HepG2 (cell line): ENCODE results near the gene ACAT1.

ENCODE experiments used
- BRCA1 ChIP-seq: sonication (generic); formaldehyde crosslinking; IDR thresholded peaks from 2 replicates; pipeline ENCODE4 v1.4.0; 2020; ENCODE audit warnings: missing genetic modification reagents
- ETV6 ChIP-seq: sonication (generic); formaldehyde crosslinking; conservative IDR thresholded peaks from 2 replicates; pipeline ENCODE4 v1.4.0; 2020; ENCODE audit warnings: missing genetic modification reagents
- GFI1 ChIP-seq: sonication (generic); formaldehyde crosslinking; IDR thresholded peaks from 2 replicates; pipeline ENCODE4 v1.5.0; 2020; ENCODE audit warnings: missing genetic modification reagents, mild to moderate bottlenecking, borderline replicate concordance
- MAFG ChIP-seq: sonication (generic); formaldehyde crosslinking; IDR thresholded peaks from 2 replicates; pipeline ENCODE4 v1.5.1; 2020; ENCODE audit warnings: mild to moderate bottlenecking, missing genetic modification reagents
- NRL ChIP-seq: sonication (generic); formaldehyde crosslinking; IDR thresholded peaks from 2 replicates; pipeline ENCODE4 v1.5.0; 2020; ENCODE audit warnings: missing genetic modification reagents, mild to moderate bottlenecking, moderate library complexity, borderline replicate concordance
- POLR2A ChIP-seq, 2 experiments: IDR thresholded peaks; 2 replicates each; pipeline ENCODE4 v1.6.1; 2011; ENCODE audit warnings: low read depth in 2 of 2, low read length in 2 of 2, mild to moderate bottlenecking in 1 of 2, moderate library complexity in 1 of 2; ENCODE audit not compliant: insufficient read depth in 1 of 2
- PPARG ChIP-seq: conservative IDR thresholded peaks from 2 replicates; pipeline ENCODE4 v1.6.1; 2016; ENCODE audit warnings: missing biosample characterization, missing genetic modification reagents
- RAD21 ChIP-seq: fragments of 450-650 bp; formaldehyde crosslinking; IDR thresholded peaks from 2 replicates; pipeline ENCODE4 v1.5.0; 2020; ENCODE audit warnings: mild to moderate bottlenecking
- RNF2 ChIP-seq: fragments of 450-650 bp; conservative IDR thresholded peaks from 2 replicates; pipeline ENCODE4 v1.6.1; 2016; ENCODE audit warnings: low read depth
- SNAI1 ChIP-seq: sonication (generic); formaldehyde crosslinking; IDR thresholded peaks from 2 replicates; pipeline ENCODE4 v1.5.0; 2020; ENCODE audit warnings: mild to moderate bottlenecking, missing genetic modification reagents, borderline replicate concordance

GRCh38 chr11:108196901-108197300 lies 75.5 kb downstream of the ACAT1 start:
- no peak for TF ChIP-seq MAFG (CRISPR knock-in tag)
- no peak for TF ChIP-seq NRL
- no peak for TF ChIP-seq BRCA1 (CRISPR knock-in tag)
- no peak for TF ChIP-seq PPARG (CRISPR knock-in tag)
- TF ChIP-seq POLR2A (IDR thresholded peaks at IDR 0.05; ENCODE audit: insufficient read depth in 1 of 2, low read depth in 2 of 2, low read length in 2 of 2): no peak
- no peak for TF ChIP-seq ETV6
- TF ChIP-seq RNF2: no peak
- no peak for TF ChIP-seq GFI1 (CRISPR knock-in tag)
- no peak for TF ChIP-seq SNAI1 (CRISPR knock-in tag)
- TF ChIP-seq RAD21: no peak
